Right ventricle myocardium inferior (tissue), 1 donor: ENCODE data around the gene HAGHL. TPM values are rescaled to one million over a fixed set of nuclear protein-coding genes. Genes with fewer than 3 reads are reported as not detected.

ENCODE experiments used
- ATAC-seq: fragments of 200-7000 bp; cut with Tn5 transposase; one replicate; pipeline ENCODE4 v1.9.1; 2020; ENCODE audit warnings: mild to moderate bottlenecking, moderate library complexity
- DNase-seq: peaks from one replicate; pipeline ENCODE4 v3.0.0; 2021; ENCODE audit errors: missing footprints
- intact Hi-C: fragments of 100-400 bp; cut with DNase I; formaldehyde crosslinking; loops from one replicate; pipeline ENCODE4 v1.11.0; 2022
- total RNA-seq: library from RNA; stranded (reverse); fragmentation: NEBNext Ultra II Directional; extraction: Animal tissue kit (Norgen Biotek cat#: 25700); gene quantifications from one replicate; pipeline ENCODE4 v1.2.1, GENCODE V29; 2021
- donor health status: DM: no; HTN: yes; CAD: no; lungs with severe emphysema.

The HAGHL gene
- total RNA-seq, 1 donor from 2014 or later: 18.7 TPM

DNA sequence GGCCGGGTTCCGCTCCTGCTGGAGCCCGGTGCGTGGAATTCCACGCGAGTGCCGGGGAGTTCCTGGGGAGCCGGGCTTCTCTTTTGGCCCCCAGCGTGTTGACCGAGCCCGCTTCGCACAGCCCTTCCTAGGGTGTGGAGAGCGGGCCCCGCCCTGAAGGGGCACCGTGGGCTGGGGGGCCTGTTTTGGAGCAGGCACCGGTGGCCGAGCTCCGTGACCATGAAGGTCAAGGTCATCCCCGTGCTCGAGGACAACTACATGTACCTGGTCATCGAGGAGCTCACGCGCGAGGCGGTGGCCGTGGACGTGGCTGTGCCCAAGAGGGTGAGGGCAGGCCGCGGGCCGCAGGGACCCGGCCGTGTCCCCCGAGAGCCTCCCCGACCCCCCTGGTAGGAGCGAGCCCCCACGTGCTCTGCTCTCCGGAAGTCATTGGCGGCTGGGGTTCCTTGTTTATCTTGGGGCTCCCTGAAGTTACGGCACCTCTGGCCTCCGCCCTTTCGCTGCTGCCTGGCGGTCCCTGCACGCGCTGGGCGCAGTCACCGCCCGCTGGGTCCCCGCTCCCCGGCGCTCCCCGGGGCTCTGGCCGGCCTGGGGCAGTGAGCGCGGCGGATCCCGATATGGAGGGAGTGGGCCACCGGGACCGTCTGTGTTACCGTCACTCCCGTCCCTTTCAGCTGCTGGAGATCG, 528 bp downstream of the HAGHL start:
- DNase-seq (no peak), ATAC-seq (no peak)
- intact Hi-C loops: no loop called here

GRCh38 chr16:728131-728889, 1.4 kb downstream of the HAGHL start:
- DNase-seq (no peak), ATAC-seq (peak; percentile 25)
- intact Hi-C loops: no loop called here

- no peak for DNase-seq
- ATAC-seq: no peak
- intact Hi-C loops: no loop called here
Measured at GRCh38 chr16:728890-729744, 2.2 kb downstream of the HAGHL start.

DNA sequence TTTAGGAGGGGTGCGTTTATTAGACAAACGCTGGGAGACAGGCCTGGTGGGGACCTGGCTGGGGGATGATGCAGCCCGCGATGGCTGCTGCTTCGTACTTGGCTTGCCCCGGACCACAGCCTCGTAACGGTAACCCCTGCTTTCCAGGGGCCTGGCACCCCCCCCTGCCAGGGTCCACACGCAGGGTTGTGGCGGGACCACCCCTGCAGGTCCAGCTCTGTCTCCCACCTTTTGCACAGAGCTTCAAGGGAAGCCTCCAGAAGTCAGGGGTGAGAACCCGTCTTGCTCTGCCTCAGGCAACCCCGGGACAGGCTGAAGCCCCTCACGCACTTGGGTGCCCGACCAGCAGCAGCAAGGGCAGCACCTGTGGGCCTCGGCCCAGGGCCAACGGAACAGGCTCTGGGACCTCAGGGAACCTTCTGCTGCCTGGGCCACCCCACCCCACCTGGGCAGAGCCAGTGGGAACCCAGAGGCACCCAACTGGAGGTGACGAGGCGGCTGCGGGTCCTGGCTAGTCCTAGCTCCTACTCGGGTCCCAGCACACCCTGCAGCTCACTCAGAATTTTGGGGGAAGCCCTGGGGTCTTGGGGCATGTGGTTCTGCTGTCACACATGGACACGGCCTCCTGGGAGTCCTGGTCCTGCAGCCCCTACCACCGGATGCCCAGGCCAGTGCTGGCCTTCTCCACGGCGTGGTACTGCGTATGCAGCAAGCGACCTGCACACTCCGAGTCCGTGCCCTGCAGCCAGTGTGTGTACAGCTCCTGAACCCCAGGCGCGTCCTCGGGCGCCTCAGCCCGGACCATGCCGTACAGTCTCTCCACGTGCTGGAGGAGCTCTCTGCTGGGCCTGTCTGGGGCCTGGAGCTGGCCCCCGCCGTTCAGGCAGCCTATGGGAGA, 3.1 kb downstream of the HAGHL start:
- ATAC-seq (no peak), DNase-seq (no peak)
- intact Hi-C loops: no loop called here

- DNase-seq: no peak
- ATAC-seq: no peak
- intact Hi-C loops: no loop called here
Measured at GRCh38 chr16:730666-731509, 4.0 kb downstream of the HAGHL start.

DNA sequence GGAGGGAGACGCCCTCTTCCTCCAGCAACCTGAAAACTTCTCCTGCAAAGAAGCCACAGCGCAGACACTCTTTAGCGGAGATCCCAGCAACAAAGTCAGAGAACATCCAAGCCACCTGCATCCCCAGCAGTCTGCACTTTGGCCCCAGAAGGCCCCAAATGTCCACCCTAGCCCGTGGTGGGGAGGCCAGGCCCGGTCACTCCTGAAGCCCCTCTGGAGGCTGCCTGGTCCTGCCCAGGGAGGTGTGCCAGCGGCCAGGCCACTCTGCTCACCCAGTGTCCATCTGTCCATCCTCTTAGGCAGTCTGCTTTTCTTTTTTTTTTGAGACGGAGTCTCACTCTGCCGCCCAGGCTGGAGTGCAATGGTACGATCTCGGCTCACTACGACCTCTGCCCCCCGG, 5.4 kb downstream of the HAGHL start:
- ATAC-seq: no peak
- intact Hi-C loops: no loop called here
- DNase-seq: peak; percentile 45

DNA sequence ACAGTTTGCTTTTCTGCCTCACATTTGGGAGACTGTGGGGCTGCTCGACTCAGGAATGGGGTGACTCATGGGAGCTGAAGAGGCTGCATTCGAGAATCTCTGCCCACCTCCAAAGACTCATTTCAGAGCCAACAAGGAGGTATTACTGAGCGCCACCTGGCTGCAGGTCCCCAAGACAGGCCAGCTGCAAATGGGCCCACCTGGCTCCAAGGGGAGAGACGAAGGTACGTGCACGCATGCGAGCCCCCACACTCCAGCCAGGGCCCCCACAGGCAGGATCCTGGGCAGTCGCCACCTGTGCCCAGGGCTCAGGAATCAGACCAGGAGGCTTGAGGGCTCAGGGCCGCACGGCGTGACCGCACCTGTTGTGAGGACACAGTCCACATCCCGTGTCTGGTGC, 6.0 kb downstream of the HAGHL start:
- DNase-seq: peak; percentile 20
- intact Hi-C loops: no loop called here
- no peak for ATAC-seq

GRCh38 chr16:733382-734207, 6.7 kb downstream of the HAGHL start:
- intact Hi-C loops: no loop called here
- DNase-seq: peak; percentile 65
- ATAC-seq: no peak

GRCh38 chr16:734208-734980, 7.5 kb downstream of the HAGHL start:
- ATAC-seq: no peak
- peak; percentile 56 for DNase-seq
- intact Hi-C loops: no loop called here

DNA sequence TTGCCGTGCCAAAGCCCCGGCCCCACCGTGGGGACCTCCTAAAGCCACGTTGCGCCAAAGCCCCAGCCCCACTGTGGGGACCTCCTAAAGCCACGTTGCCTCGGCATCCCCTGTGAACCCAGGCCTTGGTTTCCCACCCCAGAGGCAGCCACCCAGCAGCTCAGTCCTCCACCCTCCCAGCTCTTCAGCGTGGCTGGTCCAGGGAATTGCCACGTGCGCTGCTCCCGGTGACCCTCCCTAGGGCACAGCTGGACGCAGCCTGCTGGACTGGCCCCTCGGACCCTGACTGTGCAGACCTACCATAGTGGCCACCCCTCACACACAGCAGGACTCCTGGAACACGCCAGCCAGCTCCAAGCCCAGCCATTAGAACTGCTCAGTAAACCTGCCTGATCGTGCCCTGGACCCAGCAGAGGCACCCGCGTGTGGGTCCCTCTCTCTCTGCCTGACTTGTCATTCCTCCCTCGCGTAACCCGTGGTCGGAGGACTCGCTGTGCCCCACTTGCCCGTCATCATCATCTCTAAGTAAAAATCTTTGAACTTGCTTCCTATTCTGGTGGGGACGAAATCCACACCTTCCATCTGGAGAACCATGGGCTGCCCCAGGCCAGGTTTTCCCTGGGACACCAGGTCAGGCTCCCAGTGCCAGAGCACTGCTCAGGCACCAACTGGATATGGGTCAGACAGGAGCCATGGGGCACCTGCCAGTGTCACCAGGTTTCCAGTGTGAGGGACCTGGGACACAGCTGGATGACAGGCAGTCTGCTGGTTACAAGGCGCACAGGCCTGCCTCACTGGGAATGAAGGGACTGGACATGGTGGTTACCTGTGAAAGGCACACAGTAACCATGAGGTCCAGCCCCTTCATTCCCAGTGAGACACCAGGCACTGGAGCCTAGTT, 8.3 kb downstream of the HAGHL start:
- intact Hi-C loops: no loop called here
- no peak for ATAC-seq
- DNase-seq: peak; percentile 42

DNA sequence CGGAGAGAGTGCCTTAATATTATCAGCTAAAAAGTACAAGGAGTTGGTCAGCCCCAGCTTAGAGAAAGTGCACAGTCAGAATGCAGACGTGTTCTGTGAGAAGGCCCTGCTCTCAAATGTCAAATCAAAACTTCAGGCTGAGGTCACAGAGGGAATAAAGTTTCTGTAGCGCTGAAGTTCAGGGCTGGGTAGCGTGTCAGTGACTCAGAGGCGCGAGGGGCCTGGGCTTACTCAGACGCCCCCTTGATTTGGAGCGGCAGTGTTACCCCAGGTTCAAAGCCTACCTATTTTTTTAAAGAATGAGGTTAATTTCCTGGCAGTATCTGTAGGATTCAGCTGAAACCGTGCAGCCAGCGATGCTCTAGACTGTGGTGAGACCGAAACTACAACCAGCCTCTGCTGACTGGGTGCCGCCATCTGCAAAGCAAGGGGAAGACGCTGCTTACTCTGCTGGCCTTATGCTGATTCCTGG, 9.1 kb downstream of the HAGHL start:
- ATAC-seq (no peak), DNase-seq (peak; percentile 17)
- intact Hi-C loops: no loop called here

- ATAC-seq (no peak), DNase-seq (peak; percentile 16)
- intact Hi-C loops: no loop called here
Measured at GRCh38 chr16:736936-737481, 10.1 kb downstream of the HAGHL start.

DNA sequence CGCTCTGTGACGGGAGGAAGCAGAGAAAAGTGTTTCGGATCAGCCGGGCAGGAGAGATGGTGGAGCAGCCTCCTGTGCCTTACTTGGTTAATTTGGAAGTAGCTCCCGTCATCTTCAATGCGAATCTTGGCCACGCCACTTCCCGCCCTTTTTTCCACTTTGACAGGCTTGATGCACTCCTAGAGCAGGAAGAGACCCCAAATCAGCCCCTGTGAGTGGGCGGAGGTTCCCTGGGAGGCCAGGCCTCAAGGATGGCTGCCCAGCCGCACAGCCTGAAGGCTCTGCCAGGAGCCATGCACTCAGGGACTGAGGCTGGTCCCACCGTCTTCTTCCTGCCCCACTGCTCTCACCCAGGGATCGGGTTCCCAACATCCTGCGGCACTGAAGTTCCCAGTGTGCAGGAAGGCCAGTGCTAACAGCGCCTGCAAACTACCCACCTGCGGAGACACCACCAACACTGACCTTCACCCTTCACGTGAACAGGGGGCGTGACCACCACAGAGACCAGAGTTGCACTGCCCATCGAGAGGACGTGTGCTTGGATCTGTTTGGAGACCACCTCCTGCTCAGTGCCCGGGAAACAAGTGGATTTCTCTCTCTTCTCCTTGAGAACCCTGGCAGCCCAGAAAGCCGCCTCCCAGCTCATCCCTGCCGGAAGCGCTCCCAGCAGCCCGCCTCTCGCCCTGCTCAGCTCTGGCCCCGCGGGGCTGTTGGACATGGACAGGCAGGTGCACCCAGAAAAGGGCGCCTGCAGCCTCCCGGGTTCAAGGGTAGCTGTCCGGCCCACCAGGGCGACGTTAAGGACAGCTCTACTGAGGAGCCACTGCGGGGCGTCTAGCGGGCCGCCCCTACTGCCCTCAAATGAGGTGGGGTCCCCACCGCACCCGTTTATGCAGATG, 12.9 kb downstream of the HAGHL start:
- intact Hi-C loops: loop anchor here (2.0 kb wide), 1 partner anchor 25 kb away; the partner anchor contains the start of gene METRN
- ATAC-seq (no peak), DNase-seq (peak; percentile 47)

DNA sequence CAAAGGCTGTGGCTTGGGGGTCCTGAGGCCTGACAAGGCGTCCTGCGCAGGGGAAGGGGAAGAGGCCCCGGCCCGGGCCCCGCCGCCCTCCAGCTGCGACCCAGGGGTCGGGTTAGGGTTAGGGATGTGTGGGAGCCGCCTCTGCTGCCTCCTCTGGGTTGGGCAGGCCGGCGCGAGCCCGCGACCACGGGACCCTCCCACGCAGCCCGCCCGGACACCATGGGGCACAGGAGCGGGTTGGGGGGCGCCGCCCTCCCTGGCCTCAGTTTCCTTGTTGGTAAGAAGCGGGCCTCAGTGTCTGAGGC, 13.5 kb downstream of the HAGHL start:
- ATAC-seq (peak; percentile 14), DNase-seq (no peak)
- intact Hi-C loops: loop anchor here (2.0 kb wide), 1 partner anchor 26 kb away; the partner anchor contains the start of gene METRN
